CMK (cell line): Measurements from ENCODE around the gene CAMK2B.

Experiments used
- DNase-seq: peaks from one replicate; pipeline ENCODE4 v3.0.0-alpha.2; 2010; ENCODE audit warnings: low read depth

The CAMK2B gene

DNA sequence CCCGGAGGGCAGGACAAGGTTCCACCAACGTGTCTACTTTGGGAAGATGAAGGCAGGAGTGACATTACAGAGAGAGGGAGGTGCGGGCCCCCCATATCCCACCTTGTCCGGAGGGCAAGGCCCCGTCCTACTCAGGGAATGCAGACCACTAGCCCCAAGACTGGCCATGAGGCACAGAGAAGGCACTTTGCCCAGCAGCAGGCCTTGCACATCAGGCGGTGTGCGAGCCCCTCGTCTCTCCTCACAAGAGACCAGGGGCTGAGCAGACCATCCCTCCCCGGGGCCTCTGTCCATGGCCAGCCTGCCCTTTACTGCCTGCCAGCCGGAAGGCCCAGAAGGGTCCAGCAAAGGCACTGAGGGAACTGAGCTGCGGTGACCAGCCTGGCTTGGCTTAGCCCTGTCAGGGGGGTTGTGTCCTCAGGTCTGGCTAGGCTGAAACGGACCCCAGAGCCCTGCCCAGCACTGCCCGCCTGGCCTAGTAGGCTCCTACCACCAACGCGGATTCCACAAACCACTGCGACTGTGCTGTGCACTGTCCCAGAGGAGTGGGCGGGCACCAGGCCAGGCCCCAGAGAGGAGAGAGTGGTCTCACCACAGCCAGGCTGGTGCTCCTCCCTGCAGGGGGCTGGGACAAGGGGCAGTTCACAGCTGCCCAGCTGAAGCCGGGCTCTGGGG is 16.7 kb downstream of the CAMK2B start:
- DNase-seq: no peak

DNA sequence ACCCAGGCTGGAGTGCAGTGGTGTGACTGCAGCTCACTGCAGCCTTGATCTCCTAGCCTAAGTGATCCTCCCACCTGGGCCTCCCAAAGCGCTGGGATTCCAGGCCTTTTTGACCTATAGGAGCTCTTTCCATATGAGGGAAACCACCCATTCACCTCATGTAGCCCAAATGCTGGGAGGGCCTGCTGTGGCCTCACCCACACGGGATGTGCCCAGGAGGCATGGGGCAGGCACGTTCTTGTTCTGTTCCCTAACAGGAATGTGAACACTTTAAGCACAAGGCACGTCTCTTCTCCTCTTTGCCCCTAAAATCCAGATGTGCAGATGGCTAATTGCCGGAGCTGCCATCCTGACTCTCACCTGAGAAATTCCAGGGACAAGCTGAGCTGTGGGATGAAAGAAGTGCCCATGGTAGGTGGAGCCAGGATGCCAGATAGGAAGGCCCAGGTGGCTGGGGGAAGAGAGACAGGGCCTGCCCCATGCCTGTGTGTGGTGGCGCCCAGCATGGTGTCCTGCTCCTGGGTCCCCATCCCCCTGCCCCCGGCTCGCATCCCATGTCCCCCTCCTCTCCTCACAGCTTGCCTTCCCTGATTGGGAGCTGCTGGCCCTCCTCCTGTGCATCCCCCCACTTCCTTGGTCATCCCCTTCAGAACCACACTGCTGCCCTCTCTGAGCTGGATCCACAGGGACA is 17.3 kb downstream of the CAMK2B start:
- no peak for DNase-seq

DNA sequence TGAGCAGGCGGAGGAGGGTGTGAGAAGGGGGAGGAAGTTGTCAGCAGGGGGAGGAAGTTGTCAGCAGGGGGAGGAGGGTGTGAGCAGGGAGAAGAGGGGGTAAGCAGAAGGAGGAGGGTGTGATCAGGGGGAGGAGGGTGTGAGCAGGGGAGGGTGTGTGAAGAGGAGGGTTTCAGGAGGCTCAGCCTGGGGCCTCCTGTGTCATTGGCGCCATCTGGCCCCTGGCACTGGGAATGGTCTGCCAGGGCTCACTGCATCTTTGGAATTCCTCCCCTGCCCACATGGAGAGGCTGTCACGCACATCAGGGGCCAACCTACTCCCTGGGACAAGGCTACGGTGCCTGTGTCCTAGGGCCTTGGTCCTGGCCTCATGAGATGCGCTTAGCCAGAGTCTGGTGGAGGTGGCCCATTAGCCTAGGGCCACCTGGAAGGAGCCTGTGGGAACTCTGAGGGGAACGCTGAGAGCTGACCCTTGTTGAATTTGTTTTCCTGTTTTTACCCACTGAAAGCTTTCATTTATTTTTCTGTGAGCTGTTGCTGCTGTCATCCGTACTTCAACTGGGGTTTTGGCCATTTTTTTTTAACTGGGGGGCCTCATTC is 18.0 kb downstream of the CAMK2B start:
- peak; percentile 43 for DNase-seq

DNA sequence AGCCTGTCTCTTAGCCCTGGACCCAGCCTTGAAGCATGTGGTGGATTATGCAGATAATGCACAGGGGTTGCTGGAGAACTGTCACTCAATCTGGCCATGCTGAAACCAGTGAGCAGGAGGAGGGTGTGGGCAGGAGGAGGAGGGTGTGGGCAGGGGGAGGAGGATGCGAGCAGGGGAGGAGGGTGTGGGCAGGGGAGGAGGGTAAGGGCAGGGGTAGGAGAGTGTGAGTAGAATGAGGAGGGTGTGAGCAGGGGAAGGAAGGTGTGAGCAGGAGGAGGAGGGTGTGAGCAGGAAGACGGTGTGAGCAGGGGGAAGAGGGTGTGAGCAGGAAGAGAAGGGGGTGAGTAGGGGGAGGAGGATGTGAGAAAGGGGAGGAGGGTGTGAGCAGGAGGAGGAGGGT is 18.8 kb downstream of the CAMK2B start:
- DNase-seq: peak; percentile 41

DNA sequence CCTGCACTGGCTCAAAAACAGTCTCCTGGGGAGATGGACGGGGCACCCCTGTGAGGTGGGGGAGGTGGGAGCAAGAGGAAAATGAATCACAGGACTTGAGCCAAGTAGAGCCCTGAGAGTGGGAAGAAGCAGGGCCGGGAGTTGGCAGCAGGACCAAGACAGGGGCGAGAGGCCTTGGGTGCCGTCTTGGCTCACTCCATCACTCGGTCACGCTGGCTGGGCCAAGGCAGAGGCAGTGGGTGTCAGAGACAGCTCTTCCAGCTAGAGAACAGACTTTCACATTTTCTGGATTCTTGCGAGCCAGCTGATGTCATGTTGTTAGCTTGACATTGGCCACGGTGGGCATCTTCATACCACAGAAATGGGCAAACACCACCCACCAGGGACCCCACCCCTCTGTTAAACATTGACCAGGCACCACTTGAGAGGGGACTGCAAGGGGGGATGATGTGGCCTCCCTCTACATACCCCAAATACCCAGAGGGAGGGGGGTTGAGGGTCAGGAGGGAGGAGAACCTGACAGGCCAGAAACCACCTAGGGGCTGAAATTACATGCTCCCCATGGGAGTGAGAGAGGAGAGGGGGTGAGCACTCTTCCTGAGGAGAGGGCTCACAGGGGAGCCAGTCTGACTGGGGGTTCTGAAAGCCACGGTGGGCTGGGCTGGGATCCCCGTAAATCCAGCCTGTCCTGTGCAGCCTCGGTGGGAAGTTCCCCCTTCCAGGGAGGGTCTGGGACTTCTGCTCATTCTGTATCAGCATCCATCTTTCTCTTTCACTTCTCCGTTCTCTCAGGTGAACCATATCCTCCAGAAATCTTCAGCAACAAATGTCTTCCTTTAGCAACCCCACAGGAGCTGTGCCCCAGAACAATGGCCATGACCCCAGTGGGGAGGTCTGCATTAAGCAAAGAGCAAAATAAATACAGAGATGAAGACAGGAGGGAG is 19.6 kb downstream of the CAMK2B start:
- DNase-seq: no peak

DNA sequence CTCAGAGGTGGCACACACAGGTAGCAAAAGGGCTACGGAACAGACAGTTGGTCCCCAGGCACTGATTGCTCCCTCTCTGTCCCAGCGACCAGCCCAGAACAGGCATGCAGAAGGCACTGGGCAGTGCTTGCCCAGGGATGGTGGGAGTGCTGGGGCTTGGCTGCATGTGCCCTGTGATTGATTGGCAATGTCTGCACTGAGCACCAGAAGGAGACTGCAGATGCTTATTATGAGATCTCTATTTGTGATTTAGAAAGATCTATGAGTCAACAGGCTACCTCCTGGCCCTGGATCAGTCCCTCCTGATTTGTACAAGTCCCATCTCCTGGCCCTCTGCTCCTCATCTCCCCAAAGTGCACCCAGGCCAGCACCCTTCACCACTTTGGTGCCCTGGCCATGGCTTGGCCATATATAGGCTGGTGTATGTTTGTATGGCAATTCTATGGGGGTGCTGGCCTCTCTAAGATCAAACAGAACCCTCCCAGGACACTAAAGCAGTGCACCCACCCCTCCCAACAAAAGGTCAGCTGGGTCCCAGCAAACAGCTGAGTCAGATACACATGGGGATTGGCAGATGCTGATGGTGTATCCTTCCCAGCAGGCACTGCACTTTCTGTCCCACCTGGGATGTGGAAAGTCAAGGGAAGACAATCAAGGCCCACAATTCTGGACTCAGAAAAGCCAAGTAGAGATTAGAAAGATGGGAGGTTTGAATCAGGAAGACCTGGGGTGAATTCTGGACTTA is 30.9 kb downstream of the CAMK2B start:
- DNase-seq: no peak

DNA sequence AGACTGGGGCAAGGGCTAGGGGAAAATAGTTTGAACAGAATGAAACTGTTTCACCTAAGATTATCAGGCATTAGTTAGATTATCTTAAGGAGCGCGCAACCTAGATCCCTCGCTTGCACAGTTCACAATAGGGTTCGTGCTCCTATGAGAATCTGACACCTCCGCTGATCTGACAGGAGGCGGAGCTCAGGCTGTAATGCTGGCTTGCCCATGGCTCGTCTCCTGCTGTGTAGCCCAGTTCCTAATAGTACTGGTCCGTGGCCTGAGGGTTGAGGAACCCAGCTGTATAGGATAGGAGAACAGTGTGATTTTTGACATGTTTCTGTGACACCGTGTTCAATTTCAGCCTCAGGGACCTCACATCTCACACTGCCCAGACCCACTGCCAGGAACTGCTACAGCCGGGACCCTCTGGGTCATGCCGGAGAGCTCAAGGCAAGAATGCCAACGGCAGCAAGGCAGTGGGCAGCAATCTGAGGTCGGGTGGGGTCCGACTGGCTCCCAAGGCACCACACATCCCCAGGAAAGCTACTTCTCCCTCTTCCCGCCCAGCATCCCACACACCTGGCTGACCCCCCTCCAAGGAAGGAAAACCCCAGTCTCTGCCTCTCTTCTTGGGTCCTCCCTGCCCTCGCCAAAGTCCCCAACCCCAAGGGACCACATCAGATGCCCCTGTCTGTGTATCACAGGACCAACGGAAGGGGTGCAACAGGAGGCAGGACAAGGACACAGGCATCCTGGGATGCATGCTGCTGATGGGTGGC is 31.7 kb downstream of the CAMK2B start:
- DNase-seq: no peak

DNA sequence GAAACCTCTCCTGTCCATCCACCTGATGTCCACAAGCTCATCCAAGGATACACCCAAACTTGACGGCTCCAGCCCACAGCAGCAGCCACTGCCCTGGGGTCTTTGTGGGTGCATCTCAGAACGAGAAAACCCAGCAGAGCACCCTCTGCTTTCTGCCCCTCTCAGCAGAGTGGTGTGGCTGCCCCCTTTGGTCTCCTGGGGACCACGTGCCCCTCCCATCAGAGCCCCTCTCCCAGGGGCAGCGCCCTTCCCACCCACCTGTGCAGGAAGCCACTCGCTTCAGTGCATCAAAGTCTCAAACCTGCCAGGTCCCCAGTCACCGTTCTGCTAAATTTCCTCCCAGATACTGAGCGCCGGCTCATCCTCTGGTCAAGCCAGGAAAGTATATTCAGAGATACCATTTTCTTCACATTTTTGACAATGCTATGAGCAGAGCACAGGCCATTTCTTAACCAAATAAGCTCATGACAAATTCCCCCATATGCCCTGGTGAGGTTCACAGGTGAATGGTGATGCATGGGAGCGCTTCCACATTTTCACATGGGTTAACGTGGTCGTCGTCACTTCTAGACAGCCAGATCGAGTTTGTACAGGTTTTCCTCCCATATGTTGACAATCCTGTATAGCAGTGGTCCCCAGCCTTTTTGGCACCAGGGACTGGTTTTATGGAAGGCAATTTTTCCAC is 32.4 kb downstream of the CAMK2B start:
- DNase-seq: no peak

DNA sequence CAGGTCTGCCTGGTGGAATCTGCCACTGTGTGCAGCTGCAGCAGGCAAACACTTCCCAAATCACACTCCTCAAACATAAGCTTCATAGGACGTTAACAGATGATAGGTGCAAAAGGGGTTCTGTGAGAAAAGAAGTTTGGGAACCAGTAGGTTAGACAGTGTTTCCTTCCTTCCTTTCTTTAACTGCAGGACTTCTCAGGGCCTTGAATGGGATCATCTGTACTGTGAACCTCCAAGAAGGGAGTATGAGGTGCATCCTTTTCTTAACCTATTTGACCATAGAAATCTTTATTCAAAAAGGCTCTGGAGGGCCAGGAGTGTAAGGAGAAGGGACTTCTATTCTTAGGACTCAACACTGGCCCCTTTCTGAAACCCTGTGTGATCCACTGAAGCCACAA is 33.0 kb downstream of the CAMK2B start:
- DNase-seq: no peak

DNA sequence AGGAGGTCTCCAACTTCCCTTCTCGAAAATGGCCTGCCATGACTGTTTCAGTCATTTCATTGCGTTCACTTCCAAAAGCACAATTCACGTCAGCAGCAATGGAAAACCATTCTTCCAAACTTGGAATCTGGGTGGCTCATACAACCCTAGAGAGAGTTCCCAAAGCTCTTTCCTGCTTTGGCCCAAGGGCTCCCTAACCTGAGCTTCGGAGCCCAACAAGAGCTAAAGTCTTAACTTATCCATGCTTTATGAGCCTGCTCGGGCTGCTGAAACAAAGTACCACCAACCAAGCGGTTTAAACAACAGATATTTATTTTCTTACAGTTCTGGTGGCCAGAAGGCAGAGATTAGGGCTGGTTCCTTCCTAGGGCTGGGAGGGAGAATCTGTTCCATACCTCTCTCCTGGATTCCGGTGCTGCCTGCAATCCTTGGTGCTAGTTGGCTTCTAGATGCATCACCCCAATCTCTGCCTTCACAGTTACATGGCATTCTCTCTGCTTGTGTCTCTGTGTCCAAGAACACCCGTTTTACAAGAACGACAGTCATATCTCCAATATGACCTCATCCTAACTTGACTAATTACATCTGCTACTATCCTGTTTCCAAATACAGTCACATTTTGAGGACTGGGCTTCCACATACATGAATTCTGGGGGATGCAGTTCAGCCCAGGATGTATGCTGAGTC is 33.5 kb downstream of the CAMK2B start:
- DNase-seq: no peak

DNA sequence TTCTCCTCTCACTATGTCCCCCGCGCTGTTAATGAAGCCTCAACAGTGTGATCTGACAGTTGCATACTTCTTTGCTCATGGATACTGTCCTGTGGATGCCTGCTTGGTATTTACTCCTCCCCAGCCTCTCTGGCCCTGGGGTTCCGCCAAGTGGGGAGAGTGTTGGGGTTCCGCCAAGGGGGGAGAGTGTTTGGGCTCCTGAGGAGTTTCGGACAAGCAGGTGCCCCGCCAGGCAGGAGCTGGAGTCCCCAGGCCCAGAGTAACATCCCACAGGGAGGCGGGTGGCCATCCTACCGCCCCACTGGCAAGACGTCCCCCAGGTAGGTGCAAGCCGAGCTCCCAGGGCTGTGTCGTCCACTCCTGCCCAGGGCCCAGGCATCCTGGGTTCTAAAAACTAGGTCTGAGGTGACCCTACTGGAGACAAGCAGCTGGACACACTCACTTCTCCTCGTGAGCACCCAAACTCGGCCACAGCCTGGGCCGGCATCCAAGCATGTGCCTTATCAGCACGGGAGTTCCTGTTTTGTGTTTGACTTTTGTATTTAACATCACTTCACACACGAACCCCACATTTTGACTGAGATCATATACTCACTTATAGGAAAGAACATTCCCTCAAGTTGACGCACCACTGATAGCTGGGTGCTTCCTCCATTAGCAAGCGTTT is 34.2 kb downstream of the CAMK2B start:
- peak; percentile 12 for DNase-seq

DNA sequence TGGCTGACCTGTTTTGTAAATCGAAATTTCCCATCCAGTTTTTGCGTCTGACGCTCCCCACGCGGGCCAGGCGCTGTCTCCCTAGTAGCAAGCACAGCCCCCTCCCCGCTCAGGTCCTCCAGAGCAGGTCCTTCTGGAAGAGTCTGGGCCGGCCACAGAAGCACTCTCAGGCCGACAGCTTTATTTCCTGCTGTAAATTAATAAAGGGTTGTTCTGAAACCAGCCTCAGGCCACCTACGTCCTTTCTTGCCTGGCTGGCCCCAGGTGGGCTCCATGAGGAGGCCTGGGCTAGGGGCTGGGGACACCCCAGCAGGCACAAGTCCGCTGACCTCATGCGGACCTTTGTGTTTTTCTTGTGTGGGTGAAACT is 35.2 kb downstream of the CAMK2B start:
- no peak for DNase-seq

DNA sequence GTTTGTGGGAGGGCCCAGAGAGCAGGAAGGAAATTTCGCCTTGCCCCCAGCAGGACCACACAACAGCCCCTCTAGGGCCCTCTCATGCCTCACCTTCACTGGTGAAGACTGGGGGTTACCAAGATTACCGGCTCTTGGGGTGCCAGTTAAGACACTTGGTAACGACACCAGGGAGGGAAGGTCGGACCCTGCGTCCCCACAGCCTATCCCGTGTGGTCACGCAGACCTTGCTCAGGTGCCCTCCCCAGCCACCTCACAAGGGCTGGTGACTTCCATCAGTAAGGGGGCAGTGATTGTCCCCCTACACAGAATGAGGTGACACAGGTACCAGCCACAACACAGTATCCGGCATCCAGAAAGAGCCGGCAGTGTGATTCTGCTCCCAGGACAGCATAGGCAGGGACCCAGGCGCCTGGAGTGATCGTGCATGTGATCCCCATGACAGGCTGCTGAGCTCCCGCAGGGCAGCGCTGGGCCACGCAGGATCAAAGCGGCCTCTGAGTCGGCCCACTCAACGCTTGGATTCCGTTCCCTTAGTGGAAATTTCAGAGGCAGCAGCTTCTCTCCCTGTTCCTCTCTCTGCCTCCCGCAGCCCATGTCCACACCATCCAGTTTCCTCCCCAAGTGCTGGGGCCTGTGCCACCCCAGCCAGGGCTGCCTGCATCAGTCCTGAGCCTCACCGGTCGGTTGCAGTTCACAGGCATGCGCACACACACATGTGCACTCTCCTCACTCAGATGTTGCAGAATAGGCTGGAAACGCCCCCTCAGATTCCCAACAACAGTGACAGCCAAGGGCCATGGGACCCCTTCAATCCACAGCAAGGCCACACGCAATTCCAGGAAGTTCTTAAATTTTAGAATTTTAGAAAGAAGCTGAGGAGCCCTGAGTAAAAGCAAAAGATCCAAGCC is 35.8 kb downstream of the CAMK2B start:
- DNase-seq: no peak

DNA sequence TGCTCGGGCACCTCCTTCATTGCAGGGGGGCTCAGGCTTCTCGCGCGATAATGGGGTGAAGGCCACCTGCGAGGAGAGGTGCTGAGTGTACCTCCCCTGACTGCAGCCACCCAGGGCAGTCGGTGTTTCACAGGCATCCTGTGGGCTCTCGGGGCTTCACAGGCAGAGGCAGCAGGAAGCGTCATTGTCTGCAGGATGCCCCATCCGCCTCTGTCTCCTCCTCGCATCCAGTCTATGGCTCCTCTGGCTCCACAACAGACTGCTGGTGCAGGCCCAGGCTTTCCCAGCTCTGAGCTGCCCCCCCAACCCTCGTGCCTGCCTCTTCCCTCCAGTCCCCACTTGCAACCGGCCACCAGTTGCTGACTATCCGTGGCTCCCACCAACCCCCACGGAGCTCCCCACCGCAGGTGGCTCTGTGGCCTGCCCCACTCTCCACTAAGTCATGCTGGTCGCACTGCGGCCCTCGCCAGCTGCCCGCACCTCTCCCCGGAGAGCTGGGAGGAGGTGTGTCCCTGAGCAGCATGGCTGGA is 36.5 kb downstream of the CAMK2B start:
- no peak for DNase-seq

DNA sequence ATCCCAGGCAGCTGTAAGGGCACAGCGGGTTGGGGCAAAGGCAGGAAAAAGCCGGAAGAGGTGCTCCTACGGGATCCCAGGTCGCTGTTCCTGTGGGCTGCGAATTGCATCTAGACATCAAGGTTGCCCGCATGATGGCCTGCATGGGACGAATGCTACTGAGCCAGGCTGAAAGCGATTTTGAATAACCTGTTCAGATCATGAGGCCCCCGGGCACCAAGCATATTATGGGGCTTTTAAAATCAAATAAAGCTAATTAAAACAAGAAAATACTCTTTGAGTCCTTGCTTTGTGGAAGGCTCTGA is 37.1 kb downstream of the CAMK2B start:
- DNase-seq: no peak

DNA sequence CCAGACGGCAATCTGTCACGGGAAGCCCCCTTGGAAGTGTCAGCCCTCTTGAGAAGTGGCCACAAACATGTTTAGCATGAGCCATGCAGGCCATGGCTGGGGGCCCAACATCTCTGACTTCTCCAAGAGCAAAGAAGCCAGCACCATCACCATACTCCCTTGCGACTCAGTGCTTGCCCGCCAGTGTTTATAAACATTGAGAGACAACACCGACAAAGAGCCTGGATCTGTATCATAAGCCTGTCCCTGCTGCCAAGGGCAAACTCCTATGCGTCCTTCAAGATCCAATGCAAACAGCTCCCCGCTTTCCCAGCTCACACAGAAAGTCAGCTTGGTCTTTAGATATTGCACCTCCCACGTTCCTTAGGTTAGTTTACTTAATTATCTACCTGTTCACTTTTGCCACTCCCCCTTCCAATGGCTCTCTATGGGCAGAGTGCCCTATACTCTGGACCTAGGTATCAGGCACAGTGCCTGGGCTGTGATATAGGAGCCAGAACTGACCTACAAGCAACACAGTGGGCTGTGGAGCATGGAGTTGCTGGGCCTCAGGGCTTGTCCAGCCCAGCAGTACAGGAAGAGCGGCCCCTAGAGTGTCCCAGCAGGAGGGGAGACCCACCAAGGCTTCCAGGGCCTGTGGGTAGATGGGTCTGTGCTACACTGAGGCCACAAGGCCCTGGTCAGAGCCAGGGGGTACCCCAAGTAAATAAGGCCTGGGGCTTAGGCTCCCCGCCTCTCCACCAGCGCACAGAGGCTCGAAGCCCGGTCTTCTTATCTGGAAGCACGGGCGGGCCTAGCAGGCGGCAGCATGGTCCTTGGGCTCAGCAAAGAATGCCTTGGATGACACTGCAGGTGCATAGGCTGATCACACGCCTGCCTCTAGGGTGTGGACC is 37.7 kb downstream of the CAMK2B start:
- DNase-seq: no peak
